Measurements from ENCODE around the gene KCNT1. TPM values are rescaled to one million over a fixed set of nuclear protein-coding genes. Genes with fewer than 3 reads are reported as not detected.

Gene KCNT1
- total RNA-seq, 4 donors from 2014 or later = 0.09 TPM; not detected in 3

GRCh38 chr9:135711391-135711790, 9.4 kb downstream of the KCNT1 start:
- TF ChIP-seq CTCF (IDR thresholded peaks at IDR 0.05) = no peak
- no peak for TF ChIP-seq POLR2A (IDR thresholded peaks at IDR 0.05)
- DNase-seq = no peak
- Histone ChIP-seq H3K27ac (no peak overlapping the region), H3K4me3 (no peak overlapping the region), H3K36me3 (no peaks in the 10 kb centered on the region), H3K4me1 (peaks cover 0 to 3% (median 0%) of the 10 kb centered on the region in 3 donors), H3K9me3 (no peaks in the 10 kb centered on the region), H3K27me3 (peaks cover 0 to 89% (median 9%) of the 10 kb centered on the region in 4 donors)
- intact Hi-C loops (cut with DNase I) = no loop called here
- 70 to 77% methylated on average over 5 to 8 of the region's 12 CpGs for WGBS, 2 donors

- no peak for TF ChIP-seq CTCF (IDR thresholded peaks at IDR 0.05)
- no peak for TF ChIP-seq POLR2A (IDR thresholded peaks at IDR 0.05)
- 59 to 72% methylated on average over 2 to 6 of the region's 10 CpGs for whole genome bisulfite sequencing, 2 donors
- DNase-seq = no peak
- H3K27me3 ChIP-seq = peaks cover 0 to 89% (median 9%) of the 10 kb centered on the region in 4 donors
- no peaks in the 10 kb centered on the region for H3K4me1 ChIP-seq
- intact Hi-C loops (cut with DNase I) = no loop called here
- H3K27ac ChIP-seq = no peak overlapping the region
- no peaks in the 10 kb centered on the region for H3K36me3 ChIP-seq
- no peak overlapping the region for H3K4me3 ChIP-seq
- no peaks in the 10 kb centered on the region for H3K9me3 ChIP-seq
Observed at GRCh38 chr9:135711881-135712280, 9.9 kb downstream of the KCNT1 start.

GRCh38 chr9:135712613-135713295, 10.8 kb downstream of the KCNT1 start:
- no peak for TF ChIP-seq POLR2A (IDR thresholded peaks at IDR 0.05)
- TF ChIP-seq CTCF (IDR thresholded peaks at IDR 0.05) = no peak
- no peak for DNase-seq
- H3K4me1 ChIP-seq = no peaks in the 10 kb centered on the region
- 18 to 53% methylated on average over 6 to 8 of the region's 16 CpGs for WGBS, 2 donors
- intact Hi-C loops (cut with DNase I) = no loop called here
- no peak overlapping the region for H3K27ac ChIP-seq
- H3K36me3 ChIP-seq = no peaks in the 10 kb centered on the region
- H3K9me3 ChIP-seq = no peaks in the 10 kb centered on the region
- H3K27me3 ChIP-seq = peaks cover 0 to 89% (median 9%) of the 10 kb centered on the region in 4 donors
- H3K4me3 ChIP-seq = no peak overlapping the region

- H3K9me3 ChIP-seq = no peaks in the 10 kb centered on the region
- H3K27ac ChIP-seq = no peak overlapping the region
- TF ChIP-seq CTCF (IDR thresholded peaks at IDR 0.05) (no peak), POLR2A (IDR thresholded peaks at IDR 0.05) (no peak)
- no peaks in the 10 kb centered on the region for H3K4me1 ChIP-seq
- peaks cover 0 to 95% (median 9%) of the 10 kb centered on the region in 4 donors for H3K27me3 ChIP-seq
- DNase-seq = no peak
- no peaks in the 10 kb centered on the region for H3K36me3 ChIP-seq
- peak overlapping the region in 1 of 4 donors; percentile 4 for H3K4me3 ChIP-seq
- 5 to 17% methylated on average over 4 to 14 of the region's 103 CpGs for WGBS, 2 donors
- intact Hi-C loops (cut with DNase I) = no loop called here
Observed at GRCh38 chr9:135714242-135715055, 12.5 kb downstream of the KCNT1 start.

GRCh38 chr9:135715056-135715595, 13.1 kb downstream of the KCNT1 start:
- Histone ChIP-seq H3K27me3 (peaks cover 0 to 95% (median 9%) of the 10 kb centered on the region in 4 donors), H3K4me1 (no peaks in the 10 kb centered on the region), H3K9me3 (no peaks in the 10 kb centered on the region), H3K27ac (no peak overlapping the region), H3K36me3 (no peaks in the 10 kb centered on the region), H3K4me3 (no peak overlapping the region)
- TF ChIP-seq CTCF (IDR thresholded peaks at IDR 0.05) (no peak), POLR2A (IDR thresholded peaks at IDR 0.05) (no peak)
- intact Hi-C loops (cut with DNase I) = no loop called here
- no peak for DNase-seq
- 20% methylated on average over 4 to 12 of the region's 23 CpGs for WGBS, 2 donors

All from esophagus squamous epithelium (tissue), 5 donors.